ENCODE data around the gene ARHGEF28. TPM values are rescaled to one million over a fixed set of nuclear protein-coding genes. Genes with fewer than 3 reads are reported as not detected.

ARHGEF28 gene
- total RNA-seq, 4 donors from 2014 or later: 9.8 to 18.7 (median 18.6) TPM

DNA sequence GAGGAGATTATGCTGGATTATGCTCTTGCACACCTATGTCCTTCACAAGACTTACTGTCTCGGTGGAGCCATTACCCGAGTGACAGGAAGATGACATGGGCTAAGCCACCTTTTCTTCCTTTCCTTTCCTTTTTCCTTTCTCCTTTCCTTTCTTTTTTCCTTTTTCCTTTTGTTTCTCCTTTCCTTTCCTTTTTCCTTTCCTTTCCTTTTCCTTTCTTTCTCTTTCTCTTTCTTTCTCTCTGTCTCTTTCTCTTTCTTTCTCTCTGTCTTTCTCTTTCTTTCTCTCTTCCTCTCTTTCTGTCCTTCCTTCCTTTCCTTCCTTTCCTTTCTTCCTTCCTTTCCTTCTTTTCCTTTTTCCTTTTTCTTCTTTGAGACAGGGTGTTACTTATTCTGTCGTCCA lies 202.5 kb downstream of the ARHGEF28 start:
- in situ Hi-C loops (cut with MboI; ENCODE audit: low pct_ligation_motif_present in 1 of 4, low pct_unique_long_range_greater_than_20kb in 1 of 4, low sequenced_read_pairs in 3 of 4): no loop called here
- Histone ChIP-seq H3K4me1 (peaks cover 0 to 7% (median 2%) of the 10 kb centered on the region in 4 donors), H3K27ac (no peak overlapping the region)

DNA sequence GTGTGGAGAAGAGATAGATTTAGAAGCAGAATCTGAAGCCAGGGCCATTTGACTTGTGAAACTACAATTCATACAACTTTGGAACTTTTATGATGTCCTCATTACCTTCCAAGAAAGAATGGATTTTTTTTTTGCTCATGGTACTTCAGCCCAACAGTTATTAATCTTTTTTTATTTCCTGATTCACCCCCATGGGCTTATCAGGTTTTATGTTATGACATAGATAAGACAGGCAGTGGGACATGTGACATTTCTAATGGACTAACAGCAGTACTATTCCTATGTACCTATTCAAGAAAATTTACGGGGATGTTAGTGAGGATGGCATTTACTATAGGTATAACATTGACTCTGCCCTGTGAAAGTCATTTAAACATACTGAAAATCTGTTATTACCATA lies 204.7 kb downstream of the ARHGEF28 start:
- no peaks in the 10 kb centered on the region for H3K27me3 ChIP-seq
- peaks cover 0 to 7% (median 2%) of the 10 kb centered on the region in 4 donors for H3K4me1 ChIP-seq
- no peaks in the 10 kb centered on the region for H3K9me3 ChIP-seq
- TF ChIP-seq POLR2AphosphoS5 (IDR thresholded peaks at IDR 0.05): no peak
- no peak for TF ChIP-seq EP300 (IDR thresholded peaks at IDR 0.05; ENCODE audit: low read depth)
- no peak for TF ChIP-seq POLR2A (IDR thresholded peaks at IDR 0.05)
- TF ChIP-seq, protein P1, sequence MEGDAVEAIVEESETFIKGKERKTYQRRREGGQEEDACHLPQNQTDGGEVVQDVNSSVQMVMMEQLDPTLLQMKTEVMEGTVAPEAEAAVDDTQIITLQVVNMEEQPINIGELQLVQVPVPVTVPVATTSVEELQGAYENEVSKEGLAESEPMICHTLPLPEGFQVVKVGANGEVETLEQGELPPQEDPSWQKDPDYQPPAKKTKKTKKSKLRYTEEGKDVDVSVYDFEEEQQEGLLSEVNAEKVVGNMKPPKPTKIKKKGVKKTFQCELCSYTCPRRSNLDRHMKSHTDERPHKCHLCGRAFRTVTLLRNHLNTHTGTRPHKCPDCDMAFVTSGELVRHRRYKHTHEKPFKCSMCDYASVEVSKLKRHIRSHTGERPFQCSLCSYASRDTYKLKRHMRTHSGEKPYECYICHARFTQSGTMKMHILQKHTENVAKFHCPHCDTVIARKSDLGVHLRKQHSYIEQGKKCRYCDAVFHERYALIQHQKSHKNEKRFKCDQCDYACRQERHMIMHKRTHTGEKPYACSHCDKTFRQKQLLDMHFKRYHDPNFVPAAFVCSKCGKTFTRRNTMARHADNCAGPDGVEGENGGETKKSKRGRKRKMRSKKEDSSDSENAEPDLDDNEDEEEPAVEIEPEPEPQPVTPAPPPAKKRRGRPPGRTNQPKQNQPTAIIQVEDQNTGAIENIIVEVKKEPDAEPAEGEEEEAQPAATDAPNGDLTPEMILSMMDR (IDR thresholded peaks at IDR 0.05): no peak
- 67 to 87% methylated on average over 1 of the region's 1 CpG for WGBS, 2 donors (ENCODE audit: low coverage in 1 of 2)
- no peak overlapping the region for H3K27ac ChIP-seq
- H3K4me3 ChIP-seq: no peak overlapping the region
- in situ Hi-C loops (cut with MboI; ENCODE audit: low pct_ligation_motif_present in 1 of 4, low pct_unique_long_range_greater_than_20kb in 1 of 4, low sequenced_read_pairs in 3 of 4) (no loop called here), intact Hi-C loops (cut with DNase I; ENCODE audit: low total_unique reads) (no loop called here)
- H3K36me3 ChIP-seq: no peaks in the 10 kb centered on the region
- DNase-seq: no peak

More for the DNA sequence above, 202.5 kb downstream of the ARHGEF28 start:
- no peak for TF ChIP-seq POLR2A (IDR thresholded peaks at IDR 0.05)
- no peak for TF ChIP-seq POLR2AphosphoS5 (IDR thresholded peaks at IDR 0.05)
- no peak for TF ChIP-seq EP300 (IDR thresholded peaks at IDR 0.05; ENCODE audit: low read depth)
- TF ChIP-seq, protein P1 (IDR thresholded peaks at IDR 0.05): no peak
- Histone ChIP-seq H3K4me3 (no peak overlapping the region), H3K27me3 (no peaks in the 10 kb centered on the region), H3K36me3 (no peaks in the 10 kb centered on the region), H3K9me3 (no peaks in the 10 kb centered on the region)
- 85 to 89% methylated on average over 1 to 3 of the region's 3 CpGs for WGBS, 2 donors (ENCODE audit: low coverage in 1 of 2)
- DNase-seq: no peak
- intact Hi-C loops (cut with DNase I; ENCODE audit: low total_unique reads): no loop called here

DNA sequence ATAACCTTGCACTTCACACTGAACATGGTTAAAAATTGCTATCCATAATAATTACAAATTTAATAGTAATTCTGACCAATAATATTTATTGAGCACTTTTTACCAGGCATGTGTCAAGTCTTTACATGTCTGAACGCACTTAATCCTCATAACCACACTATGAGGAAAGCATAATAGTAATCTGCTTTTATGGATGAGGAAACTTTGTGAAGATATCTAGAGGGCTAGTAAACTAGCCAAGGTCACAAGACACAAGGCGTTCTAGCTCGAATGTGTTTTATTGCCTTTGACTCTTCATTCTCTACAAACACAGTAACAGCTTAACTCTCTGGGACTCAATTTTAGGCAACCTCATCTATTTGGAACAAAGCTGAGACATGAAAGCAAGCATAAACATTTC lies 205.1 kb downstream of the ARHGEF28 start:
- Histone ChIP-seq H3K4me3 (no peak overlapping the region), H3K36me3 (no peaks in the 10 kb centered on the region), H3K9me3 (no peaks in the 10 kb centered on the region), H3K27me3 (no peaks in the 10 kb centered on the region), H3K27ac (no peak overlapping the region), H3K4me1 (peaks cover 0 to 7% (median 2%) of the 10 kb centered on the region in 4 donors)
- intact Hi-C loops (cut with DNase I; ENCODE audit: low total_unique reads) (no loop called here), in situ Hi-C loops (cut with MboI; ENCODE audit: low pct_ligation_motif_present in 1 of 4, low pct_unique_long_range_greater_than_20kb in 1 of 4, low sequenced_read_pairs in 3 of 4) (no loop called here)
- TF ChIP-seq POLR2AphosphoS5 (IDR thresholded peaks at IDR 0.05): no peak
- TF ChIP-seq EP300 (IDR thresholded peaks at IDR 0.05; ENCODE audit: low read depth): no peak
- no peak for TF ChIP-seq POLR2A (IDR thresholded peaks at IDR 0.05)
- TF ChIP-seq, protein P1 (IDR thresholded peaks at IDR 0.05): no peak
- DNase-seq: no peak
- WGBS, 2 donors (ENCODE audit: low coverage in 1 of 2): 20 to 53% methylated on average over 3 of the region's 3 CpGs

GRCh38 chr5:73834693-73835092 lies 208.7 kb downstream of the ARHGEF28 start:
- DNase-seq: no peak
- no peak for TF ChIP-seq POLR2A (IDR thresholded peaks at IDR 0.05)
- no peak for TF ChIP-seq EP300 (IDR thresholded peaks at IDR 0.05; ENCODE audit: low read depth)
- TF ChIP-seq, protein P1 (IDR thresholded peaks at IDR 0.05): no peak
- TF ChIP-seq POLR2AphosphoS5 (IDR thresholded peaks at IDR 0.05): no peak
- Histone ChIP-seq H3K9me3 (peaks cover 0 to 6% of the 10 kb centered on the region in 2 donors), H3K27me3 (no peaks in the 10 kb centered on the region), H3K36me3 (no peaks in the 10 kb centered on the region), H3K4me3 (no peak overlapping the region), H3K4me1 (peaks cover 0 to 15% (median 2%) of the 10 kb centered on the region in 4 donors), H3K27ac (no peak overlapping the region)
- 94% methylated on average over 2 of the region's 2 CpGs; no CpG with 5 or more reads in 1 of the 2 donors for WGBS, 2 donors (ENCODE audit: low coverage in 1 of 2)
- in situ Hi-C loops (cut with MboI; ENCODE audit: low pct_ligation_motif_present in 1 of 4, low pct_unique_long_range_greater_than_20kb in 1 of 4, low sequenced_read_pairs in 3 of 4) (no loop called here), intact Hi-C loops (cut with DNase I; ENCODE audit: low total_unique reads) (no loop called here)
